K562 (cell line): ENCODE measurements around the gene LDB2. TPM values are rescaled to one million over a fixed set of nuclear protein-coding genes. Genes with fewer than 3 reads are reported as not detected.

Source experiments
- ATAC-seq: fragments of 200-7000 bp; cut with Tn5 transposase; 3 replicates; pipeline ENCODE4 v1.9.1; 2020; ENCODE audit warnings: moderate library complexity
- BruUV-seq: library from RNA; stranded (reverse); fragments of 400-500 nt; replicated peaks from 2 replicates; lab custom pipeline; 2021; lab: Mats Ljungman, UMichigan
- CTCF ChIA-PET: fragments of 300-600 bp; formaldehyde crosslinking; extraction: SDS; loops from one replicate; lab custom pipeline; 2021; ENCODE audit warnings: low intra/inter-chr PET ratio; lab: Yijun Ruan, JAX
- POLR2A ChIA-PET: fragments of 300-600, 350-650 bp; sonication (Branson Sonifier 250); formaldehyde crosslinking; extraction: SDS; loops from one replicate; lab custom pipeline; 2021; ENCODE audit warnings: antibody characterized with exemption, inconsistent platforms; lab: Yijun Ruan, JAX
- DNase-seq, 4 experiments: peaks; one replicate each; pipeline versions ENCODE4 v3.0.0 to v3.0.0-alpha.2; 2011 to 2018; ENCODE audit warnings: low spot score in 3 of 4, mixed read lengths in 3 of 4; ENCODE audit errors: extremely low read depth in 1 of 4
- FAIRE-seq: peaks from 2 replicates; lab custom pipeline; 2011; peaks lifted over from hg19 to GRCh38; lab: Jason Lieb, UNC
- H2AFZ ChIP-seq: 2 replicates; pipeline ENCODE4 v1.6.0; 2011; ENCODE audit warnings: low read depth, low read length, control low read depth, inconsistent platforms
- H3K27ac ChIP-seq: fragments of 200-600 bp; 3 replicates; pipeline ENCODE4 v1.8.0; 2011; ENCODE audit warnings: low read depth, mild to moderate bottlenecking, control low read depth, inconsistent platforms, low read length, moderate library complexity, mixed read lengths; ENCODE audit errors: extremely low read depth
- H3K27me3 ChIP-seq, 2 experiments: fragments of 300-600 bp in 1 of 2; 2 replicates in 1 of 2; 3 replicates in 1 of 2; pipeline versions ENCODE4 v1.6.0 to v1.8.0; 2011; ENCODE audit warnings: inconsistent platforms in 2 of 2, low read length in 2 of 2, mild to moderate bottlenecking in 1 of 2, mixed read lengths in 1 of 2, moderate library complexity in 1 of 2; ENCODE audit not compliant: control insufficient read depth in 2 of 2, insufficient read depth in 2 of 2
- H3K36me3 ChIP-seq: fragments of 300-600 bp; 3 replicates; pipeline ENCODE4 v1.8.0; 2011; ENCODE audit warnings: mild to moderate bottlenecking, low read length, inconsistent platforms; ENCODE audit not compliant: control insufficient read depth, insufficient read depth
- H3K4me1 ChIP-seq, 2 experiments: fragments of 200-600 bp in 1 of 2; replicated peaks in 1 of 2; 2 replicates in 1 of 2; 3 replicates in 1 of 2; pipeline versions ENCODE4 v1.5.1 to v1.8.0; 2011; ENCODE audit warnings: inconsistent platforms in 2 of 2, low read length in 2 of 2, mild to moderate bottlenecking in 1 of 2, mixed read lengths in 1 of 2, moderate library complexity in 1 of 2; ENCODE audit not compliant: control insufficient read depth in 2 of 2, insufficient read depth in 2 of 2
- H3K4me2 ChIP-seq: 2 replicates; pipeline ENCODE4 v1.6.1; 2011; ENCODE audit warnings: low read length, control low read depth, inconsistent platforms, mixed read lengths; ENCODE audit not compliant: insufficient read depth
- H3K4me3 ChIP-seq: fragments of 200-600 bp; sonication (generic), shearing (Covaris generic); 2 replicates; pipeline ENCODE4 v1.5.1; 2016; ENCODE audit warnings: control low read depth, inconsistent platforms
- H3K79me2 ChIP-seq: fragments of 200-600 bp; 3 replicates; pipeline ENCODE4 v1.8.0; 2011; ENCODE audit warnings: low read length, inconsistent platforms; ENCODE audit not compliant: control insufficient read depth, insufficient read depth
- H3K9ac ChIP-seq, 2 experiments: 2 replicates each; pipeline versions ENCODE4 v1.6.0 to v1.6.1; 2011; ENCODE audit warnings: low read depth in 2 of 2, low read length in 2 of 2, control low read depth in 1 of 2, inconsistent platforms in 1 of 2, mild to moderate bottlenecking in 1 of 2, mixed read lengths in 1 of 2; ENCODE audit not compliant: insufficient read depth in 1 of 2
- H3K9me1 ChIP-seq: one replicate; pipeline ENCODE4 v1.6.0; 2011; ENCODE audit warnings: inconsistent platforms, mild to moderate bottlenecking, low read length, moderate library complexity; ENCODE audit not compliant: control insufficient read depth, insufficient read depth
- H3K9me3 ChIP-seq: replicated peaks from 2 replicates; pipeline ENCODE4 v1.5.1; 2011; ENCODE audit warnings: low read depth, low read length, inconsistent platforms; ENCODE audit not compliant: control insufficient read depth, insufficient read depth
- H4K20me1 ChIP-seq: replicated peaks from 2 replicates; pipeline ENCODE4 v1.6.1; 2011; ENCODE audit warnings: low read length, inconsistent platforms, mixed read lengths; ENCODE audit not compliant: control insufficient read depth, insufficient read depth
- ARID3B ChIP-seq: fragments of 250-450 bp; sonication (Bioruptor Pico); IDR thresholded peaks from 2 replicates; pipeline ENCODE4 v1.4.0; 2020; ENCODE audit warnings: borderline replicate concordance
- FOXO4 ChIP-seq: fragments of 450-650 bp; formaldehyde crosslinking; IDR thresholded peaks from 2 replicates; pipeline ENCODE4 v1.4.0; 2020; ENCODE audit warnings: mild to moderate bottlenecking, moderate library complexity
- FOXP1 ChIP-seq: sonication (generic); formaldehyde crosslinking; IDR thresholded peaks from 2 replicates; pipeline ENCODE4 v1.8.0; 2022; ENCODE audit warnings: mild to moderate bottlenecking, missing genetic modification reagents
- SIX5 ChIP-seq, 2 experiments: IDR thresholded peaks; 2 replicates each; pipeline ENCODE4 v1.6.1; 2011; ENCODE audit warnings: low read length in 2 of 2, borderline replicate concordance in 1 of 2, low read depth in 1 of 2, mild to moderate bottlenecking in 1 of 2, moderate library complexity in 1 of 2; ENCODE audit not compliant: insufficient read depth in 1 of 2
- SMARCA5 ChIP-seq: fragments of 450-650 bp; IDR thresholded peaks from 2 replicates; pipeline ENCODE4 v1.6.1; 2016
- ZNF175 ChIP-seq: fragments of 200-800 bp; sonication (Bioruptor generic); IDR thresholded peaks from 2 replicates; pipeline ENCODE4 v1.6.1; 2016; ENCODE audit warnings: low read depth, mild to moderate bottlenecking, missing genetic modification characterization, missing compliant biosample characterization
- WGBS: fragments of 100-300 bp; shearing (Covaris generic); methylation state at CpG from one replicate; pipeline ENCODE4 v1.1.6; 2016; ENCODE audit warnings: low coverage, mixed read lengths; ENCODE audit not compliant: insufficient coverage; ENCODE audit errors: missing lambda C conversion rate; 5-methylcytosine and 5-hydroxymethylcytosine counted together
- in situ Hi-C: fragments of 300-500 bp; cut with MboI; formaldehyde crosslinking; loops from 4 replicates; pipeline ENCODE4 v1.15.0; 2018; ENCODE audit warnings: inconsistent platforms, mixed read lengths
- intact Hi-C: fragments of 100-400 bp; cut with micrococcal nuclease; formaldehyde crosslinking; loops from 2 replicates; pipeline ENCODE4 v1.14.2; 2022
- polyA plus RNA-seq, 8 experiments: library from polyadenylated mRNA; depleted of rRNA in 4 of 8; stranded (reverse) in 5 of 8; unstranded in 3 of 8; fragments of >200 nt; fragmentation: Nextera tagmentation in 2 of 8; fragmentation: Illumina TruSeq in 1 of 8; extraction: Ambion mirVana in 2 of 8; extraction: Trizol in 1 of 8; gene quantifications; 2 replicates each; pipeline versions ENCODE4 v1.2.1 to v1.2.3, GENCODE V29; 2011 to 2014; ENCODE audit warnings: inconsistent platforms in 1 of 8, missing spikeins in 1 of 8
- total RNA-seq, 7 experiments: library from RNA; depleted of rRNA in 6 of 7; stranded (reverse); fragments of >200 nt in 6 of 7; fragmentation: Illumina TruSeq in 2 of 7; extraction: Trizol in 2 of 7; gene quantifications; 2 replicates each; pipeline versions ENCODE4 v1.2.1 to v1.2.3, GENCODE V29; 2011 to 2021; ENCODE audit warnings: low replicate concordance in 1 of 7
- TF ChIP-seq, protein P1 (sequence below): fragments of 450-650 bp; IDR thresholded peaks from one replicate; pipeline ENCODE4 v1.6.1; 2018; ENCODE audit warnings: mild to moderate bottlenecking, moderate library complexity; ENCODE audit not compliant: partially characterized antibody

LDB2 gene
- total and polyA plus RNA-seq, 9 of the 15 experiments (the other 6 are each of a cell fraction or from before 2014, with no cell fraction given) = 0.10 to 0.20 TPM; not detected in 7

- Histone ChIP-seq H3K4me1 (no peaks in the 10 kb centered on the region), H3K4me2 (no peak overlapping the region), H3K79me2 (no peaks in the 10 kb centered on the region), H3K27ac (no peak overlapping the region), H3K4me3 (no peak overlapping the region), H3K9ac (no peak overlapping the region), H4K20me1 (no peaks in the 10 kb centered on the region), H3K9me1 (no peaks in the 10 kb centered on the region), H2AFZ (no peak overlapping the region), H3K27me3 (no peaks in the 10 kb centered on the region), H3K9me3 (no peaks in the 10 kb centered on the region), H3K36me3 (no peaks in the 10 kb centered on the region)
- in situ Hi-C loops = no loop called here
- BruUV-seq = no TSS peak
- ATAC-seq (no peak), DNase-seq (no peak), FAIRE-seq (no peak)
- WGBS = 0% methylated on average over 2 of the region's 2 CpGs
- intact Hi-C loops = no loop called here
- ChIA-PET CTCF (interaction anchor here (0.6 kb wide), 1 partner anchor 656 kb away, joined by 4 read pairs; no protein-coding TSS in a partner anchor), POLR2A (no interaction called here)
- TF ChIP-seq ARID3B (CRISPR knock-in tag) = no peak
- no peak for TF ChIP-seq FOXO4
- TF ChIP-seq ZNF175 (CRISPR knock-in tag) = no peak
- TF ChIP-seq SMARCA5 = no peak
- no peak for TF ChIP-seq SIX5 (IDR thresholded peaks at IDR 0.05; ENCODE audit: borderline replicate concordance in 1 of 2, insufficient read depth in 1 of 2, low read depth in 1 of 2, low read length in 2 of 2)
- TF ChIP-seq FOXP1 (CRISPR knock-in tag) = no peak
- TF ChIP-seq, protein P1, sequence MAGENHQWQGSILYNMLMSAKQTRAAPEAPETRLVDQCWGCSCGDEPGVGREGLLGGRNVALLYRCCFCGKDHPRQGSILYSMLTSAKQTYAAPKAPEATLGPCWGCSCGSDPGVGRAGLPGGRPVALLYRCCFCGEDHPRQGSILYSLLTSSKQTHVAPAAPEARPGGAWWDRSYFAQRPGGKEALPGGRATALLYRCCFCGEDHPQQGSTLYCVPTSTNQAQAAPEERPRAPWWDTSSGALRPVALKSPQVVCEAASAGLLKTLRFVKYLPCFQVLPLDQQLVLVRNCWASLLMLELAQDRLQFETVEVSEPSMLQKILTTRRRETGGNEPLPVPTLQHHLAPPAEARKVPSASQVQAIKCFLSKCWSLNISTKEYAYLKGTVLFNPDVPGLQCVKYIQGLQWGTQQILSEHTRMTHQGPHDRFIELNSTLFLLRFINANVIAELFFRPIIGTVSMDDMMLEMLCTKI = no peak
Measured at GRCh38 chr4:16687011-16687410, 211.4 kb downstream of the LDB2 start.
